Ishikawa (cell line): ENCODE measurements around the gene FNBP1L.

Source experiments
- CEBPB ChIP-seq: IDR thresholded peaks from 2 replicates; pipeline ENCODE4 v1.6.1; 2012
- EGR1 ChIP-seq: IDR thresholded peaks from 2 replicates; pipeline ENCODE4 v1.6.1; 2012
- EP300 ChIP-seq: IDR thresholded peaks from 2 replicates; pipeline ENCODE4 v1.6.1; 2012; ENCODE audit warnings: borderline replicate concordance
- FOXM1 ChIP-seq: IDR thresholded peaks from 2 replicates; pipeline ENCODE4 v1.6.1; 2012; ENCODE audit warnings: low read depth, borderline replicate concordance
- MAX ChIP-seq: IDR thresholded peaks from 2 replicates; pipeline ENCODE4 v1.6.1; 2012
- NFIC ChIP-seq: IDR thresholded peaks from 2 replicates; pipeline ENCODE4 v1.6.1; 2012
- RAD21 ChIP-seq: IDR thresholded peaks from 2 replicates; pipeline ENCODE4 v1.6.1; 2012; ENCODE audit warnings: low read depth
- REST ChIP-seq: IDR thresholded peaks from 2 replicates; pipeline ENCODE4 v1.6.1; 2012; ENCODE audit warnings: low read depth, mild to moderate bottlenecking
- TAF1 ChIP-seq: IDR thresholded peaks from 2 replicates; pipeline ENCODE4 v1.6.1; 2012; ENCODE audit warnings: low read depth, mild to moderate bottlenecking
- TCF12 ChIP-seq: IDR thresholded peaks from 2 replicates; pipeline ENCODE4 v1.6.1; 2012; ENCODE audit warnings: low read depth
- TEAD4 ChIP-seq: IDR thresholded peaks from 2 replicates; pipeline ENCODE4 v1.6.1; 2012
- USF1 ChIP-seq: IDR thresholded peaks from 2 replicates; pipeline ENCODE4 v1.6.1; 2012
- YY1 ChIP-seq: IDR thresholded peaks from 2 replicates; pipeline ENCODE4 v1.6.1; 2012; ENCODE audit warnings: low read depth

- no peak for TF ChIP-seq EP300
- TF ChIP-seq EGR1 = no peak
- no peak for TF ChIP-seq TAF1
- no peak for TF ChIP-seq MAX
- TF ChIP-seq TEAD4 = no peak
- TF ChIP-seq NFIC = no peak
- no peak for TF ChIP-seq YY1
- TF ChIP-seq RAD21 = no peak
- no peak for TF ChIP-seq CEBPB
- no peak for TF ChIP-seq REST
- TF ChIP-seq FOXM1 = no peak
- TF ChIP-seq USF1 = no peak
- TF ChIP-seq TCF12 = no peak
Measured at GRCh38 chr1:93489756-93490155, 41.8 kb downstream of the FNBP1L start.
